HuH-7 (cell line): Measurements from ENCODE around the gene SMG9.
A peak's percentile ranks its signal among the peaks of the same experiment; 100 is the strongest.
"Not testable (repeated sequence)": the region's sequence is repeated elsewhere in the genome, so short reads cannot be mapped to it uniquely, and the experiment has no call there.

Experiments used
- DNase-seq: peaks from one replicate; pipeline ENCODE4 v3.0.0; 2011; ENCODE audit warnings: low spot score

Gene SMG9

DNA sequence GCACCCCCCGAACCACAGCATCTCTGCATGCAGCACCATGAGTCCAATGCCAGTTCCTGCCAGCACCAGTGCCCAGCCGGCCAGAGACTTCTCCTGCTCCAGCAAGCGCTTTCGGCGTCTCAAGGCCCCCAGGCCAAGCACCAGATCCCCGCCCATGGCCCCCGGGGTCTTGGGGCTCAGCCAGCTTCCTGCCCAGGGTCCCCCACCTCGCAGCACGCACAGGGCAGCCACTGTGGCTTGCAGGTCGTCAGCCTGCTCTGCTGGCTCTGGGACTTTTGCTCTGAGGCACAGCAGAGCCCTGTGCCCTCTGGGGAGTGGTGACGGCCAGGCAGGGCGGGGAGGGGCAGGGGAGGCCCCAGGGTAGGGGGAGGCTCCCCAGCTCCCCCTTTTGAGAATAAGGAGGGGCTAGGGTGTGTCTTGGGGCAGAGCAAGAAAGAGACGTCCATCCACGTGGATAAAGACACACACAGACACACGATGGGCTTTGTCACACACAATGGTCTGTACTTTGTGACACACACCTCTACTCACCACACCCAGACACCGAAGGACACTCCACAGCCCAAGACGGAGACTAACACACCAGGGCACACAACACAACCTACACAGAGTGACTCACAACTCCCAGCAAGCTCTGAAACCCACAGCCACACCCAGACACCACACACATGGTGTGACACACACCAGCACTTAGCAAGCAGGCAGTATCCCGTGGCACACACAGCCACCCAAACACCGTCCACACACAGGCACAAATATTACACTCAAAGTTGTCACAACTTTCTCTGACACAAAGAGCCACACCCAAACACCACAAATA, 26.2 kb upstream of the SMG9 start, which contains the start of gene KCNN4:
Gene KCNN4, minus strand, starts transcription at position 268 of the 820 bp plus-strand sequence. Its CDS starts 112 bp downstream, at position 156.
- DNase-seq = no peak

DNA sequence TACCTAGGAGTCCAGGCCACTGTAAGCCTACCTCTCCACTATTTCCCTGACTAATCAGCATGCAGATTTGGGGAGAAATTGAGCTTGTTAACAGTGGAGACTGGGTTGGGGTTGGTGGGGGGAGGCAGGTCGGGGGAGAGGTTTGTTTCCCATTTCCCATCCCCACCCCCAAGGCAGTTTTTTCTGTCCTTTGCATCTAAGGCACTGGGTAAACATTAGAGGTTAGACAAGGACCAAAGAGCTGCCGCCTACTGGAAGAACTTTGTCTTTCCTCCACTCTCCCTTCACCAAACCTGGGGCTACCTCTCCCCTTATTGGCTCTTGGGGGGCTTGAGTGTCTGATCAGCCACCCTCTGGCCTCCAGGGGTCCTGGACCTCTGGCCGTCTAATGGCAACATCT, 25.1 kb upstream of the SMG9 start:
- no peak for DNase-seq

DNA sequence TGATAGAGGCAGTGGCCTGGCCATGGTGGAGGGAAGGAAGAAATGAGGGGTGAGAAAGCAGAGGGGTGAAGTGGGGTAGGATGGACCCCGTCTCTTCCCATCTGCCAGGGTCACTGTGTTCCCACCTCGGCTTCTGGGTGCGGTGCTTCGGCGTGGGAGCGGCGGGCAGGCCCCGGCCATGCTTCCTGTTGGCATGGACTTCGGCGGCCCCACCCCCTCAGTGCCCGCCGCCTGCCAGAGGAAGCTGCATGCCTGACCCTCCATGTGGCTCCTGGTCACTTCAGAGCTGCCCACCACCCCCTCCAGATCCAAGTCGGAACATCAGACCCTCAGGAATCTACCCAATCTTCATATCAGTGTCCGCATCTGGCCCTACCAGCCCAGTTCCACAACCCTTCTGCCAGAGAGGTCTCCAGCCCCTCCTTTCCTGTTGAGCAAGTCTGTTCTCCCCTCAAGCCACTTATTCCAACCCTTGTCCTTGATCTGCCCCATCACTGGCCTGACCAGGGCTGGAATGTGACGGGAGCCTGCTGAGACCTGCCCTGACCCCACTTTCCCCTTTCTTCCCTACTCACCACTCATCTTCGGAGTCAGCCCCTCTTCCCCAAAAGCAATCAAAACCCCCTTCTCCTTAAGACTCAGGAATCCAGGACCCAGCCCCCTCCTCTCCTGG, 24.5 kb upstream of the SMG9 start:
- DNase-seq = no peak

DNA sequence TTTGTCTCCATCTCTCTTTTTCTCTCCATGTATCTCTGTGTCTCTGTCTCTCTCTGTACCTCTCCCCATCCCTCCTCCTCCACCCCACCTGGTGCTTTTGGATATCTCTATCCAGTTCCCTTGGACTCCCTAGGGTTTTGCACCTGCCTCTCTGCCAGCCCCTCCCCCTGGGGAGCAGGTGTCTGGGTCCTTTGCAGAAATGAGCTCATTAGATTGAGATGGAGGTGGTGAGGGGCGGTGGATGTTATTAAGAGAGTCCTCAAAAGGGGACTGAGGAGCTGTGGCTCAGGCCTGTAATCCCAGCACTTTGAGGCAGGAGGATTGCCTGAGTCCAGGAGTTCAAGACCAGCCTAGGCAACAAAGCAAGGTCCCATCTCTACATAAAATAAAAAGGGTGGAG, 23.9 kb upstream of the SMG9 start:
- no peak for DNase-seq

DNA sequence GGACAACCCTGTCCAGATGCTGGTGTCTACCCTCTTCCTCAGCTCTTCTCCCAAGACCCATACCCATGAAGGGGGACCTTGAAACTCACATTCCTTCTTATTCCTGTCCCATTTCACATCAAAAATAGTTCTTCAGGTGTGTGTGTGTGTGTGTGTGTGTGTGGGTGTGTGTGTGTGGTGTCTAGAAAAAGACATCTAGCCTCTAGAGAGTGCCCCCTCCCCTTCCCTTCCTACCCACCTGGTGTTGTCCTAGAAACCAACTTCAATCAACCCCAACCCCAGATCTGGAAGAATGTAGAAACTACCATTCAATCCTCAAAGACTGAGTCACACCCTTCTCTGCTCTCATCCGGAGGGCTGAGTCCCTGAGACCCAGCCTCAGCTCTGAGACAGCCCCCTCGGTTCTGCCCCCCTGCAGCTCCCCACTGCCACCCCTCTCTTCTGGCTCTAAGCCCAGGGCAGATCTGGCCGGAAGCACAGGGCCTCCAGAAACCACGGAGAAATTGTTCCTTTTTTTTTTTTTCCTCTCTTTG, 22.5 kb upstream of the SMG9 start:
- no peak for DNase-seq

DNA sequence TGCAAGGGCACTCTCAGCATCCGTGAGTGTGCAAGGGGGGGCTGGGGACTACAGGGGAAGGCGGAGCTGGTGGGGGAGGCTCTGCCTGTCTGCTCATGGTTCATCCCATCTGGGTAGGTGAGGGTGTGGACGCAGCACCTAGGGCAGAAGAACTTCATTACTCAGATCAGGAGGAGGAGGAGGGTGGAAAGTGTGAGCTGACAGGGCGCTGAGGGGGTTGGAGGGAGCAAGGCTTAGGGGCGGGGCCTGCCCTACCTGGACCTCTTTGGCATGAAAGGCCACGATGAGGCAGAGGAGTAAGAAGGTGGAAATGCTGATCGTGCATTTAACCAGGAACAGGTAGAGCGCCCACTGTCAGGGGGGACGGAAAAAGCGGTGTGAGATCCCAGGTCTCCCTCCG, 21.5 kb upstream of the SMG9 start:
- no peak for DNase-seq

DNA sequence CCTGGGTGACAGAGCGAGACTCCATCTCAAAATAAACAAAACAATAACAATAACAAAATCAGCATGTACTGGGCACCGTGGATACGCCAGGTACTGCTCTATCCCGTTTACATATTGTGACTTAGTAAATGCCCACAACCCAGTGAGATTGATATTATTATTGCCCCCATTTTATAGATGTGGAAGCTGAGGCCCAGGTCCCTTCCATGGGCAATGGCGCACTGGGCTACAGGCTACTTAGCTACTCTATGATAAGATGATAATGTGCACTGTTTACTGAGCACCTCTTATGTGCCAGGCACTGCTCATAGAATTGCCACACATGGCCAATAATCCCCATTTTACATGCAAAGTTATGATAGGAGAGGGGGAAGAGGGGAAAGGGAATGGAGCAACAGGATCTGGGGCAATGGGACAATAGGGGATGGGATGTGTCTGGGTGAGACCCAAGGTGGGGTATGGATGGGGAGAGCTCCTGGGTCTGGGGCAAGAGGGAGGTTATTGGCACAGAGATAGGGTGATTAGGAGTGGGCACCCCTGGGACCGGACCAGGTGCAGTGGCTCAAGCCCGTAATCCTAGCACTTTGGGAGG, 20.6 kb upstream of the SMG9 start:
- no peak for DNase-seq

DNA sequence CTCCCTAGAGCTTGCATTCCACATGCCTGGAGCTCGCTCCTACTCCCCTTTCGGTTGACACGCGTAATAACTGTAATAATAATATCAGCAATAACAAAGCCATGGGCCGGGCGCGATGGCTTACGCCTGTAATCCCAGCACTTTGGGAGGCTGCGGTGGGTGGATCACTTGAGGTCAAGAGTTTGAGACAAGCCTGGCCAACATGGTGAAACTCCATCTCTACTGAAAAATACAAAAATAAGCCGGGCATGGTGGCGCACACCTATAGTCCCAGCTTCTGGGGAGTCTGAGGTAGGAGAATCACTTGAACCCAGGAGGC, 20.1 kb upstream of the SMG9 start:
- not testable (repeated sequence) for DNase-seq

DNA sequence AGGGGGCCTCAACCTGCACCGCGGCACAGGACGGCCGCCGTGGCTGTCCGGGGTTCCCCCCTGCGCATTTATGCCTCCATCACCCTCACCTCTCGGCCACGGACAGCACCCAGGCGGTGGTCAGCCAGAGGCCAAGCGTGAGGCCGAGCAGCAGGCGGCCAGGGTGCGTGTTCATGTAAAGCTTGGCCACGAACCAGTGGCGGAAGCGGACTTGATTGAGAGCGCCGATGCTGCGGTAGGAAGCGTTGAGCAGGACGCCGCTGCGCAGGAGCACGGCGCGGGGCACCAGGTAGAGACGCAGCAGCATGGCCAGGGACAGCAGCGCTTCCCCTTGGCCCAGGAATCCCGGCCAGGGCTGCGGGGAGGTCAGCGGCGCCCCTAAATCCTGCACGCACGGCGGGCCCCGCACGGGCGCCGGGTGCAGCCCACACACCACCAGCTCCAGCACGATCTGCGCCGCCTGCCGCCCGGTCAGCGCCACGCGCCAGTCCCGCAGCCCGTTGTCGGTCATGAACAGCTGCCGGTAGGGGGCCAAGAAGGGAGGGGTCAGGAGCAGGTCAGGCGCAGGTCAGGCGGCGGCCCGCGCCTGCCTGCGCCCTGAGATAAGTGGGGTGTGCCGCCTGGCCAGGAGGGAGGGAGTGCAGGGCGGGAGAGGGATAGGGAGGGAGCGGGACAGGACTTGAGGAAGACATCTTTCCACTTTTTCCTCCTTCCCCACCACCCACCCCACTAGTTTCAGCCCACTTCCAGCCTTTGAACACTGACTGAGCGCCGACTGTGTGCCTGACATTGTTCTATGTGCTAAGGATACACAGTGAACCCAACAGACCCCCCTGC, 19.6 kb upstream of the SMG9 start:
- DNase-seq = peak; percentile 97

DNA sequence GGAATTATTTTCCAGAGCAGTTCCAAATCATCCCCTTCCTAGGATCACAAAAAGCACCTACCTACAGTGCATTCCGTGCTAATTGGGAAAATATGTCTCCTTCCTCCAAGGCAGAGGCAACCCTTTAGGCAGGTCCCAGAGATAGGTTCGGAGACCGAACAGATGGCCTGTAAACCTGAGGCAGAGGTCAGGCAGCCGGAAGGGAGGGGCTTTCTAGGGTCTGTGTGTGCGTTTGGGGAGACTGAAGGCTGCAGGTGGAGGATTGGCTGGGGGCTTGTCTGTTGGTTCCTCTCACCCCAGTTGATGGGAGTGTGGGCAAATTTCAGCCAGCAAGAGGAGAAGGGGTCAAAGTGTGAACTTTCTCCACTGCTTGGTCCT, 19.0 kb upstream of the SMG9 start:
- DNase-seq = peak; percentile 64

DNA sequence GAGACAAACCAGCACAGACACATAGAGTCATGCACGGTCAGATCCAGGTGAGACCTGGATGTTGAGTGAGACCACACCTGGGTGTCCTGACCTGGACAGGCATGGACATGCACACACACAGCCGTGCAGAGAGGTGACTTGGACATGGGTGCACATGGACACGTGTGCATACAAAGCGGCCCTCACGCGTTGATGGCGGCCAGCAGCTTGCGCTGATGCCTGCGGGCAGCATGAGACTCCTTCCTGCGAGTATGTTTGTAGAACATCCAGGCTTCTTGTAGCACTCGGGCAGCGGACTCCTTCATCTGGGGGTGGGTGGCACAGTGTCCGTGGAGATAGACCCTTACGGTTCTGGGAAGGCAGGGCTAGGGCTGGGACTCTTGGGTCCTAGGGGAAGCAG, 14.5 kb upstream of the SMG9 start:
- DNase-seq = no peak

DNA sequence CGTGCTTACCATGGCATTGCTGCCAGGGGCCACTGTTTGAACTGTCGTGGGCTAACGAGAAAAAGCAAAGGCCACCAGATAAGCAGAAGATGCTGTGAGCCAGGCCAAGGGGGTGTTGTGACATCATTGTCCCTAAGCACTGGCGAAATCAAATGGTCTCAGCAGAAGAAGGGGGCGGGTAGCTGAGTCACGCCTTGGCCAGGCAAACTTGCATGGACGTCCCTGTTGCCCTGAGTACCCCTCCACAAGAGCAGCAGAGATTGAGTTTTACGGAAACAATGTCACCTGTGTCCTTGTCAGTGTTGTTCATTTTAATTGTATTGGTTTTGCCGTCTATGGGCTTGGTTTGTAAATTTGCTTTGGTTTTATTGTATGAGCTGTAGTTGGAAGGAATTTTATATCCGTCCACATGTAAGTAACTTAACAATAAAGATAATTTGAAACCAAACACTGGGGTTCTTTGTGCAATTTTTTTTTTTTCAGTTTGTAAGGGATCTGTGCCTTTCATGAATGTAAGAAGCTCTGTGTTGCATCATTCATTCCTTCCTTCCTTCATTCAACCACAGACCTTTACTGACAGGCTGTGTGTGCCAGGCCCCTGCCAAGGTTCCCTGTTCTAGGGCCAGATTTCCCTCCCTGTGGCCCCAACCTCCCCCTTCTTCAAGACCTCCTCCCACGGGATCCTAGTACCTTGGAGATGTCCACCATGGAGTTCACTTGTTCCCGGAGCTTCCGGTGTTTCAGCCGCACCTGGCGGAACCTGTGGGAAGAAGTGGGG, 13.7 kb upstream of the SMG9 start:
- no peak for DNase-seq

DNA sequence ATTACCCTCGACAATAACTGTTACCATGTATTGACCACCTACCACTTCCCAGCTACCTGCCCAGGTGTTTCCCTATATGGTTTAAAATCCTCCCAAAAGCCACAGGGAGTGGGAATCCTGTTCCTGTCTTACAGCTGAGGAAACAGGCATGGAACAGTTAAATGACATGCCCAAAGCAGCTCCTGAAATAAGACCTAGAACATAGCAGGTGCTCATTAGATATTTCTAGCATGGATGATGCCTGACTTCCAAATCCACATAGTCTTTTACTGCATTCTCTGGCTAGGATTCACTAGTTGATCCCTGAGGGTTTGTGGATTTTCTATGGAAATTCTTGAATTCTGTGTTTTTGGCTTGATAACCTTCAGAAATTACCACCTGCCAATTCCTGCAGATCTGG, 13.1 kb upstream of the SMG9 start:
- DNase-seq = no peak

DNA sequence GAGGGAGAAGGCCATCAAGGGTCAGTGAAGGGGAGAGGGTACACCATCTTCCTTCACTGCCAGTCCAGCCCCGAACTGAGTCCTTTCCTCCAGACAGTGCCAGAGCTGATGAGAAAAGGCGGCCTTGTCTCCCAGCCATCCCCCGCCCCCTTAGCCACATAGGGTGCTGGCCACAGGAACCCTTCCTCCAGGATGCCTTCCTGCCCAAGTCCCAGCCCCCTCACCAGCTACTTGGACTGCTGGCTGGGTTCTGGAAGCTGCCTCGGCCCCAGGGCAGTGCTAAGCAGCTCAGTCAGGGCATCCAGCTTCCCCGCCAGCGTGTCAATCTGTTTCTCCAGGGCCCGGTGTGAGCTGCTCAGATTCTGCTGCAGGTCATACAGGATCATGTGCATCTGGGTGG, 12.6 kb upstream of the SMG9 start:
- DNase-seq = no peak

DNA sequence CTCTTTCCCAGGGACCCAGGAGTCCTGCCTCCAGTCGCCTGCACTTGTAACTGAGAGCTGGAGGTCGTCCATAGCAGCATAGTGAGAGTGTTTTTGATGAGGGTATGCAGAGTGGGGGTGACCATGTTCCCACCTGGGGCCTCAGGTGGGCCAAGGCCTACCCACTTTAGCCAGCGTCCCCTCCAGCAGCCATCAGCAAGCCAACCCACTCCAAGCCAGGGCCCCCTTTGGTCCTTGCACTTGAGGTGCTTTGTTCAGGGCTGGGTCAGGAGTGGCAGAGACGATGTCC, 11.9 kb upstream of the SMG9 start:
- no peak for DNase-seq

DNA sequence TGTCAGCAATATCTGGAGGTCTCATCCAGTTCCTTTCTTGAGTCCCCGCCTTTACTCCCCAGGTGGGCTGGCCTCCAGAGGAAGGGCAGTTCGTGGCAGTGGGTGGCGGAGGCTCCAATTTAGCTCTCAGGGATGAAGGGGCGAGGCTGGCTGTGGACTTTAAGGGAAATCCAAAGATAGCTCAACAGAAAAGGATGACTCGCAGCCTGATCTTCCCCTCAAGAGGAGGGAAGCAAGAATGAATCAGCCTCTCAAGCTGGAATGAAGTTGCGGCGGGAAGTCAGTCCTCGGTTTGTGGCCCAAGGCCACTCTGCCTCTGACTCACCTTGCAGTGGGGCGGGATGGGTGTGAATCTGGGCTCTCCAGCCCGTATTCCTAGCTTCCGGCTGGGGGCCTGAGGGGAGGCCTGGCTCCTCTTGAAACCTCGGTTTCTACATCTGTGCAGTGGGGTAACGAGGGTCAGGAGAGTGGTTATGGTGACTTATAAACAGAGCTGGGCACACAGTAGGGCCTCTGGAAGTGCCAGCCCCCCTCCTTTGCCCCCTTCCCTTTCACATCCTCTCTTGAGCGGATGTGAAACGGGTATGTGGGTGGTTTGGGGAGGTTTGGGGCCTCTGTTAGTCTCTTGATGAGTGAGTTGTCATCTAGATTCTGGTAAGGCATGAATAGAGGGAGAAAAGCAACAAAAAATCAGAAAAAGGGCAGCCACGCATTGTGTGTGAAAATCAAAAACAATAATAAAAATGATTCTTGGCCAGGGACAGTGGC, 10.5 kb upstream of the SMG9 start:
- no peak for DNase-seq

DNA sequence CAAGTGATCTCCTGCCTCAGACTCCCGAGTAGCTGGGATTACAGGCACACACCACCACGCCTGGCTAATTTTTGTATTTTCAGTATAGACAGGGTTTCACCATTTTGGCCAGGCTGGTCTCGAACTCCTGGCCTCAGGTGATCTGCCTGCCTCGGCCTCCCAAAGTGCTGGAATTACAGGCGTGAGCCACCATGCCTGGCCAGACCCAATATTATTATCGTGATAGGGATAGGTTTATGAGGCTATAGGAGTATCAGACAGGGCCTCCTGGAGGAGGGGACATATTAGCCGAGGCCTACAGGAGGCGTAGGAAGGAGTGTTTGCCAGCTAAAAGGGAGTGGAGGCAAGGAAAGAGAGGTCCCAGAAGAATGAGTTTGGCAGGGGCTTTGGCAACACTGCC, 9.9 kb upstream of the SMG9 start:
- not testable (repeated sequence) for DNase-seq

DNA sequence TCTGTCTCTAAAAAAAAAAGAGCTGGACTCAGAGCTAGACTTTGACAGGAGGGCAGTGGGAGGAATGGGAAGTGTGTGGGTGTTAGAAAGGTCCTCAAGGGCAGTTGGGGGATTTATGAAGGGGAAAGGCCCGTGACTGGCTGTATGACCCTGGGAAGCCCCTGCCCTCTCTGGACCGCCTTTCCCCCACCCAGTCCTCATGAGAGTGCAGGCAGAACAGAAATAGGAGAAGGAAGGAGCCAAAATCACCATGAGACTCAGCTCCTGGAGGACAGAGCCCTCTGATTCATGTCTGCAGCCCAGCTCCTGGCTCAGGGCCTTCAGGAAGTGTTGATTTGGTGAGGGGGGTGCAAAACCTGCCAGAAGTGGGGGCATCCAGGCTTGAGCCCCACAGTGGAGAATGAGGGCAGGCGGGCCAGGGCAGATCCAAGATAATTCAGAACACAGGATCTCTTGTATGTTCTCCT, 8.7 kb upstream of the SMG9 start:
- DNase-seq = no peak

DNA sequence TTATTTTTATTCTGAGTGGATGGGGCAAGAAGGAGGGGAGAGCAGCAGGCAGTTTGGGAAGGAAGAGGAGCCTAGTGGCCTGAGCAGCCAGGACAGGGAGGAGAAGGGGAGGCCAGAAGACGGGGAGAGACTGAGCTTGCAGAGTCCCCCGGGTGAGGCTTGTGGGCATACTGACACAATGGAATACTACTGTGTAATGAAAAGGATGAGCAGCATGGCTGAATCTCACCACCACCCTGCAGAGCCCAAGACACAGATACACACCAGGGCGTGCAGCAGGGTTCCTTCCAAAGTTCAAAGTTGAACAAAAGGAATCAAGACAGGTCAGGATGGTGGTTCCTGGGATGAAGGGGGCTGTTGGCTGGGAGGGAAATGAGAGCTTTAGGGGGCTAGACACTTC, 8.1 kb upstream of the SMG9 start:
- no peak for DNase-seq

DNA sequence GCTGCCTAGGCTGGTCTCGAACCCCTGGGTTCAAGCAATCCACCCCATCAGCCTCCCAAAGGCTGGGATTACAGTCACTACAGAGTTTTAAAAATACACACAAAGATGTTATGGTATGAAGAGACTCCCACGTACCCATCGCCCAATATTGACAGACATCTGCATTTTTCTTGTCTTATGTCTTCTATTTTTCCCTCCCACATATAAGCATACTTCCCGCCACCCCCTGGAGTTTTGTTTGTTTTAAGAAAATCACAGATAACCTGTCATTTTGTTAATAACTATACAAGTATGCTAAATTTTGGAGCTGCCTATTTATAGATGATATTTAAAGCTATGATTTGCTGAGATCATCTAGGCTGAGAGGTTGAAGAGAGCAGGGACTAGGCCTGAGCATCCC, 6.2 kb upstream of the SMG9 start:
- no peak for DNase-seq

DNA sequence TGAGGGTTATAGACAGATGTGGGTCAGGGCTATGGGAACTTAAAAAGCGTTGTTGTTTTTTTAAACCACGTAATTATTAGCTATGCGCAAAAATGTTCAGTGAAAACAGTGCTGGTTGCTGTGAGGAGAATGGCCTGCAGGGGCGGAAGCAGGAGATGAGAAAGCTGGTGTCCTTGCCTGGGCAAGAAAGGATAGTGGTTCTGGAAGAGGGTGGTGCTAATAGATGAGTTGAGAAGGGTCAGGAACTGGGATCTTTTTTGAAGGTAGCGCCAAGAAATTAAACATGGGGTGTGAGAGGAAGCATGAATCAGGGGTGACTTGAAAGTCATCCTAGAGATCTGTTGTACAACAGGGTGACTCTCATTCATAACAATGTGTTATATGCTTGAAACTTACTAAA, 4.8 kb upstream of the SMG9 start:
- DNase-seq = no peak
